BE2C (cell line): ENCODE results near the gene ZDHHC14.

ENCODE experiments used
- DNase-seq: peaks from one replicate; pipeline ENCODE4 v3.0.0-alpha.2; 2020
- H3K27me3 ChIP-seq: fragments of 250-450 bp; sonication (Bioruptor Pico); 2 replicates; pipeline ENCODE4 v1.5.1; 2020; ENCODE audit warnings: mild to moderate bottlenecking
- H3K36me3 ChIP-seq: fragments of 250-450 bp; sonication (Bioruptor Pico); 2 replicates; pipeline ENCODE4 v1.5.1; 2020; ENCODE audit warnings: mild to moderate bottlenecking
- H3K4me1 ChIP-seq: fragments of 250-450 bp; sonication (Bioruptor Pico); 2 replicates; pipeline ENCODE4 v1.5.1; 2020
- H3K4me3 ChIP-seq: 2 replicates; pipeline ENCODE4 v1.5.1; 2011; ENCODE audit warnings: low read depth, low read length
- H3K9me3 ChIP-seq: fragments of 250-450 bp; sonication (Bioruptor Pico); 2 replicates; pipeline ENCODE4 v1.5.1; 2020
- TF ChIP-seq, protein P1 (sequence below): IDR thresholded peaks from 2 replicates; pipeline ENCODE4 v1.5.1; 2012; ENCODE audit warnings: mild to moderate bottlenecking, low read depth, low read length

ZDHHC14 gene

GRCh38 chr6:157629220-157629619, 248.2 kb downstream of the ZDHHC14 start:
- TF ChIP-seq, protein P1, sequence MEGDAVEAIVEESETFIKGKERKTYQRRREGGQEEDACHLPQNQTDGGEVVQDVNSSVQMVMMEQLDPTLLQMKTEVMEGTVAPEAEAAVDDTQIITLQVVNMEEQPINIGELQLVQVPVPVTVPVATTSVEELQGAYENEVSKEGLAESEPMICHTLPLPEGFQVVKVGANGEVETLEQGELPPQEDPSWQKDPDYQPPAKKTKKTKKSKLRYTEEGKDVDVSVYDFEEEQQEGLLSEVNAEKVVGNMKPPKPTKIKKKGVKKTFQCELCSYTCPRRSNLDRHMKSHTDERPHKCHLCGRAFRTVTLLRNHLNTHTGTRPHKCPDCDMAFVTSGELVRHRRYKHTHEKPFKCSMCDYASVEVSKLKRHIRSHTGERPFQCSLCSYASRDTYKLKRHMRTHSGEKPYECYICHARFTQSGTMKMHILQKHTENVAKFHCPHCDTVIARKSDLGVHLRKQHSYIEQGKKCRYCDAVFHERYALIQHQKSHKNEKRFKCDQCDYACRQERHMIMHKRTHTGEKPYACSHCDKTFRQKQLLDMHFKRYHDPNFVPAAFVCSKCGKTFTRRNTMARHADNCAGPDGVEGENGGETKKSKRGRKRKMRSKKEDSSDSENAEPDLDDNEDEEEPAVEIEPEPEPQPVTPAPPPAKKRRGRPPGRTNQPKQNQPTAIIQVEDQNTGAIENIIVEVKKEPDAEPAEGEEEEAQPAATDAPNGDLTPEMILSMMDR: no peak
- no peak for DNase-seq
- no peaks in the 10 kb centered on the region for H3K9me3 ChIP-seq
- H3K36me3 ChIP-seq: no peaks in the 10 kb centered on the region
- no peaks in the 10 kb centered on the region for H3K27me3 ChIP-seq
- H3K4me1 ChIP-seq: no peaks in the 10 kb centered on the region
- H3K4me3 ChIP-seq: no peak overlapping the region

DNA sequence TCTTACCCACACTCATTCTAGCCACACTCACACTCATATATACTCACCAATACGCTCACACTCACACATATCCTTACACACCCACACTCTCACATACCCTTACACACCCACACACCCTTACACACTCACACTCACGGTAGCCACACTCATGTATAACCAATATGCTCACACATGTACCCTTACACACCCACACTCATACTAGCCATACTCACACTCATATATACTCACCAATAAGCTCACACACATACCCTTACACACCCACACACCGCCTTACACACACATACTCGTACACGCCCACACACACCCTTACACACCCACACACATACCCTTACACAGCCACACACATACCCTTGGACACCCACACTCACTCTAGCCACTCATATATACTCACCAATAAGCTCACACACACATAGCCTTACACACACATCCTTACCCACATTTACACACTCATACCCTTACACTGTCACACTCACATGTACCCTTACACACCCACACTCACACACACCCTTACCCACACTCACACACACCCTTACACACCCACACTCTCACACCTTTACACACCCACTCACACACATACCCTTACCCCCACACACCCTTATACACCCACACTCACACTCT, 249.6 kb downstream of the ZDHHC14 start:
- Histone ChIP-seq H3K36me3 (no peaks in the 10 kb centered on the region), H3K4me1 (no peaks in the 10 kb centered on the region), H3K9me3 (no peaks in the 10 kb centered on the region), H3K4me3 (no peak overlapping the region), H3K27me3 (no peaks in the 10 kb centered on the region)
- TF ChIP-seq, protein P1: no peak
- no peak for DNase-seq

DNA sequence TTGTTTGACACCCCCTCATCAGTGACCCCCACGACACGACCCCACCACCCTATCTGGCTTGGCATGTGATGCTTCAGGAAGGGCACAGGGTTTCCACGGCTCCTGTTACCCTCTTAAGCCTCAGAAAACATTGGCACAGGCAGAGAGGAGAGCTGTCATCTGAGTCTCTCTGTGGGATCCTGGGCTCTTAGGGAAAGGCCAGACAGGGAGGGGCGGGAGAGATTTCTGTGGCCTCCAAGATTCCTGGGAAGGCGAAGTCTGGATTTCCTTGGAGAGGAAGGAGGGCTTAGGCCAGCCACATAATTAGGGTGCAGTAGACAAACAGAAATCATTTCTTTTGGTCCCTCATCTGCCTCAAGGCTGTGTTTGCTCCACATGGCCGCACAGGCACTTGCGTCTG, 250.4 kb downstream of the ZDHHC14 start:
- no peak for DNase-seq
- TF ChIP-seq, protein P1: no peak
- H3K4me1 ChIP-seq: no peaks in the 10 kb centered on the region
- no peaks in the 10 kb centered on the region for H3K9me3 ChIP-seq
- no peaks in the 10 kb centered on the region for H3K27me3 ChIP-seq
- H3K4me3 ChIP-seq: no peak overlapping the region
- H3K36me3 ChIP-seq: no peaks in the 10 kb centered on the region

- Histone ChIP-seq H3K27me3 (no peaks in the 10 kb centered on the region), H3K4me3 (no peak overlapping the region), H3K4me1 (no peaks in the 10 kb centered on the region), H3K9me3 (no peaks in the 10 kb centered on the region), H3K36me3 (no peaks in the 10 kb centered on the region)
- TF ChIP-seq, protein P1: no peak
- no peak for DNase-seq
Measured at GRCh38 chr6:157631838-157632614, 251.0 kb downstream of the ZDHHC14 start.

DNA sequence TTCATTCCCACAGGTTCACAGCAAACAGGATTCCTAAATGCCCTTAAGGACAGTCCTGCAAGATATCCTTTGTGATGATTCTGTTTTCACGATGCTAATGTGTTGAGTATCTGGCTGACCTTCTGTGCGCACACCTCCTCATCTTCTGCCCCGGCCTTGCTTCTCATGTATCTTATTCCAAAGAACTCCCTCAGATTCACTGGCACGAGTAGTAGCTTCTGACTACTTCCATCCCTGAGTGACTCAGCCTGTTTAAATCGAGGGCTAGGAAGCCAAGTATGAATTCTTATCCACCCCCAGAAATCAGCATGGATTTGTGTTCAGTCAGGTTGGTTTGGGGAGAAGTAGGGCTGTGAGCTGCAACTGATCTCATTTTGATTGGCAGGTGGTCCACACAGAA, 251.8 kb downstream of the ZDHHC14 start:
- H3K4me3 ChIP-seq: no peak overlapping the region
- no peak for DNase-seq
- no peaks in the 10 kb centered on the region for H3K27me3 ChIP-seq
- no peaks in the 10 kb centered on the region for H3K9me3 ChIP-seq
- no peaks in the 10 kb centered on the region for H3K36me3 ChIP-seq
- no peaks in the 10 kb centered on the region for H3K4me1 ChIP-seq
- TF ChIP-seq, protein P1: no peak

- H3K4me1 ChIP-seq: no peaks in the 10 kb centered on the region
- no peak overlapping the region for H3K4me3 ChIP-seq
- no peak for DNase-seq
- no peaks in the 10 kb centered on the region for H3K27me3 ChIP-seq
- TF ChIP-seq, protein P1: no peak
- no peaks in the 10 kb centered on the region for H3K36me3 ChIP-seq
- H3K9me3 ChIP-seq: no peaks in the 10 kb centered on the region
Measured at GRCh38 chr6:157634546-157634945, 253.6 kb downstream of the ZDHHC14 start.
